Prostate gland (tissue), 2 donors: ENCODE data around the gene ZMYM5.

Experiments
- POLR2A ChIP-seq: fragments of 450-650 bp; IDR thresholded peaks from one replicate; pipeline ENCODE4 v1.6.1; 2016; ENCODE audit warnings: antibody characterized with exemption, mild to moderate bottlenecking
- TF ChIP-seq, protein P1 (sequence below), 4 experiments: fragments of 200-600 bp in 2 of 4; fragments of 450-650 bp in 2 of 4; sonication (generic) in 2 of 4; IDR thresholded peaks; 1 replicate in 3 of 4; 2 replicates in 1 of 4; pipeline ENCODE4 v1.5.1; 2016 to 2019; ENCODE audit warnings: antibody characterized with exemption in 4 of 4, mild to moderate bottlenecking in 2 of 4, moderate library complexity in 2 of 4

DNA sequence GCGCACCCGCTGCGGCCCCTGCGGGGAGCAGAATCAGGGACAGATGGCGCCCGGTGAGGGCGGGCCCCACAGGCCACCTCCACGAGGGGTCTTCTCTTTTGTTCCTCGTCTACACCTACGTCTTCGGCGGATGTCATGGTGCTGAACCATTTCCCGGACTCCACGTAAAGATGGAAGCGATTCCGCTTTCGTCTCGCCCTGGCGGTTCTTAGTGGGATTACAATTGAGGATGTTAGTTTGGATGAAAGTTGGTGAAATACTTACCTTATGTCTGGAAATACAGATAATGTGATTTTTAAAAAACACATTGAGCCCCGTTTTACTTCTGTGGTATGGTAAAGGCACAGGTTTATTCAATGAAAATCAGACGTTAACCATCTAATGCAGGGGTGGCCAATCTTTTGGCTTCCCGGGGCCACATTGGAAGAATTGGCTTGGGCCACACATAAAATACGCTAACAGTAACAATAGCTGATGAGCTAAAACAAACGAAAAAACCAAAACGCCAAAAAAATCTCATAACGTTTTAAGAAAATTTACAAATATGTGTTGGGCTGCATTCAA, 1.4 kb upstream of the ZMYM5 start:
- TF ChIP-seq, protein P1, sequence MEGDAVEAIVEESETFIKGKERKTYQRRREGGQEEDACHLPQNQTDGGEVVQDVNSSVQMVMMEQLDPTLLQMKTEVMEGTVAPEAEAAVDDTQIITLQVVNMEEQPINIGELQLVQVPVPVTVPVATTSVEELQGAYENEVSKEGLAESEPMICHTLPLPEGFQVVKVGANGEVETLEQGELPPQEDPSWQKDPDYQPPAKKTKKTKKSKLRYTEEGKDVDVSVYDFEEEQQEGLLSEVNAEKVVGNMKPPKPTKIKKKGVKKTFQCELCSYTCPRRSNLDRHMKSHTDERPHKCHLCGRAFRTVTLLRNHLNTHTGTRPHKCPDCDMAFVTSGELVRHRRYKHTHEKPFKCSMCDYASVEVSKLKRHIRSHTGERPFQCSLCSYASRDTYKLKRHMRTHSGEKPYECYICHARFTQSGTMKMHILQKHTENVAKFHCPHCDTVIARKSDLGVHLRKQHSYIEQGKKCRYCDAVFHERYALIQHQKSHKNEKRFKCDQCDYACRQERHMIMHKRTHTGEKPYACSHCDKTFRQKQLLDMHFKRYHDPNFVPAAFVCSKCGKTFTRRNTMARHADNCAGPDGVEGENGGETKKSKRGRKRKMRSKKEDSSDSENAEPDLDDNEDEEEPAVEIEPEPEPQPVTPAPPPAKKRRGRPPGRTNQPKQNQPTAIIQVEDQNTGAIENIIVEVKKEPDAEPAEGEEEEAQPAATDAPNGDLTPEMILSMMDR (IDR thresholded peaks at IDR 0.05): peak; percentile 63 to 75 (median 70)
- TF ChIP-seq POLR2A: no peak
